SH-SY5Y (cell line): Measurements from ENCODE around the gene DLAT.

ENCODE experiments used
- GATA2 ChIP-seq: IDR thresholded peaks from 2 replicates; pipeline ENCODE4 v1.6.1; 2011; ENCODE audit warnings: mild to moderate bottlenecking, low read depth, low read length
- GATA3 ChIP-seq: IDR thresholded peaks from 2 replicates; pipeline ENCODE4 v1.6.1; 2011; ENCODE audit warnings: low read depth, mild to moderate bottlenecking, low read length, moderate library complexity

DNA sequence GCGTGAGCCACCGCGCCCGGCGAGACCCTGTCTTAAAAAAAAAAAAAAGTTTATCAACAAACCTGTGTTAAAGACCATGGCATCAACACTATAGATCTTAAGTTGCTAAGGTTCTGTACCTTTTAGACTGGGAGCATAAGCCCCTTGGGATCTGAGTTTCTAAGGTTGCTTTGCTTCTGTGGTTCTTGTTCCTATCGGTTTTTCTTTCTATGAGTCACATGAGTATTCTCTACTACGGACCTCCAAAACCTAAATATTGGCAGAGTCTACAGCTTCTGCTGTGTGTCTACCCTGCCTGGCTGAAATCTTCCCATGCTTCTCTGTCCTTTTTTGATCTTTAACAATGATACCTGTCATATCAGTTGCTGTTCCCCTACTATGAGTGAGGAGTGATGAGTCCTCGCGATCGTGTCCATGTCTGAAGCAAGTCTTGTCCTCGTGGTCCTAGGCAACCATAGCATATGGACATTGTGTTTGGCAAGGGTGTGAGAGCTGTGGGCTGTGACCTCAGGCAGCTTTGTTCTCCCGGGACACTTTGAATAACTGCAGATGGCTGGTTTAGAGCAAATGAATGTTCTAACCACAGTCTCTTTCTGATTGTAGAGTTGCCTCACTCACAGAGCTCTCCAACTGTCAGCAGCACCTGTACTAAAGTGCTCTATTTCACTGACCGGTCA lies 9.0 kb upstream of the DLAT start:
- no peak for TF ChIP-seq GATA3
- no peak for TF ChIP-seq GATA2
